PC-9 (cell line): ENCODE measurements around the gene CTBP2. TPM values are rescaled to one million over a fixed set of nuclear protein-coding genes. Genes with fewer than 3 reads are reported as not detected.

Source experiments
- BruUV-seq: library from RNA; stranded (reverse); fragments of 400-500 nt; replicated peaks from 2 replicates; lab custom pipeline; 2021; lab: Mats Ljungman, UMichigan
- CTCF ChIA-PET: fragments of 300-600 bp; sonication (Branson Sonifier 250); formaldehyde crosslinking; loops from one replicate; lab custom pipeline; 2022; ENCODE audit warnings: antibody characterized with exemption; lab: Charles Lee
- POLR2A ChIA-PET: fragments of 300-600 bp; sonication (Branson Sonifier 250); formaldehyde crosslinking; loops from one replicate; lab custom pipeline; 2022; ENCODE audit warnings: antibody characterized with exemption; ENCODE audit not compliant: unreplicated experiment; lab: Charles Lee
- DNase-seq, 2 experiments: peaks; one replicate each; pipeline versions ENCODE4 v3.0.0 to v3.0.0-alpha.2; 2015 to 2022; ENCODE audit warnings: mixed read lengths in 1 of 2
- H2AFZ ChIP-seq: fragments of 200-600 bp; sonication (generic); 2 replicates; pipeline ENCODE4 v1.8.1; 2017; ENCODE audit warnings: antibody characterized with exemption
- H3F3A ChIP-seq: fragments of 200-600 bp; sonication (generic); 2 replicates; pipeline ENCODE4 v1.8.1; 2017; ENCODE audit warnings: antibody characterized with exemption, mild to moderate bottlenecking, low read depth; ENCODE audit not compliant: insufficient read depth
- H3K27ac ChIP-seq: fragments of 200-600 bp; sonication (generic); 2 replicates; pipeline ENCODE4 v1.6.1; 2016; ENCODE audit warnings: mixed run types
- H3K27me3 ChIP-seq: fragments of 200-600 bp; sonication (generic); 2 replicates; pipeline ENCODE4 v1.6.1; 2016; ENCODE audit warnings: low read depth, mixed run types; ENCODE audit not compliant: insufficient read depth
- H3K36me3 ChIP-seq: fragments of 200-600 bp; sonication (generic); 2 replicates; pipeline ENCODE4 v1.6.1; 2016; ENCODE audit warnings: low read depth, mixed run types
- H3K4me1 ChIP-seq: fragments of 200-600 bp; sonication (generic); replicated peaks from 2 replicates; pipeline ENCODE4 v1.6.1; 2016; ENCODE audit warnings: mixed run types; ENCODE audit not compliant: insufficient read depth
- H3K4me2 ChIP-seq: fragments of 200-600 bp; sonication (generic); 2 replicates; pipeline ENCODE4 v1.6.1; 2017; ENCODE audit warnings: mixed run types
- H3K4me3 ChIP-seq: fragments of 200-600 bp; sonication (generic); 2 replicates; pipeline ENCODE4 v1.6.1; 2016; ENCODE audit warnings: mixed run types
- H3K79me2 ChIP-seq: fragments of 200-600 bp; sonication (generic); 2 replicates; pipeline ENCODE4 v1.6.1; 2017; ENCODE audit warnings: low read depth, mixed run types
- H3K9me2 ChIP-seq: fragments of 200-600 bp; sonication (generic); 2 replicates; pipeline ENCODE4 v1.8.1; 2017; ENCODE audit warnings: mild to moderate bottlenecking; ENCODE audit not compliant: insufficient read depth
- H3K9me3 ChIP-seq: fragments of 200-600 bp; sonication (generic); 2 replicates; pipeline ENCODE4 v1.8.1; 2016; ENCODE audit warnings: low read depth; ENCODE audit not compliant: insufficient read depth
- H4K20me1 ChIP-seq: fragments of 200-600 bp; sonication (generic); 2 replicates; pipeline ENCODE4 v1.8.1; 2017; ENCODE audit not compliant: insufficient read depth
- CTCF ChIP-seq: fragments of 200-600 bp; sonication (generic); conservative IDR thresholded peaks from 2 replicates; pipeline ENCODE4 v1.6.1; 2017; ENCODE audit warnings: mixed run types, antibody characterized with exemption, mild to moderate bottlenecking, moderate library complexity
- EZH2 ChIP-seq: fragments of 200-600 bp; sonication (generic); IDR thresholded peaks from 2 replicates; pipeline ENCODE4 v1.8.0; 2017; ENCODE audit warnings: antibody characterized with exemption, low read depth
- intact Hi-C: fragments of 100-400 bp; cut with micrococcal nuclease; formaldehyde crosslinking; loops from one replicate; pipeline ENCODE4 v1.10.0; 2022; ENCODE audit not compliant: unreplicated experiment
- total RNA-seq: library from RNA; stranded (reverse); gene quantifications from 2 replicates; pipeline ENCODE4 v1.2.3, GENCODE V29; 2021

The CTBP2 gene
- total RNA-seq, 1 experiment from 2014 or later: 60.5 TPM

GRCh38 chr10:125141150-125141859 is 19.1 kb downstream of the CTBP2 start:
- H4K20me1 ChIP-seq: peaks cover 84% of the 10 kb centered on the region
- no peak overlapping the region for H3K4me2 ChIP-seq
- no TSS peak for BruUV-seq
- no peak for DNase-seq
- H3K4me1 ChIP-seq: no peaks in the 10 kb centered on the region
- intact Hi-C loops: no loop called here
- H3K9me3 ChIP-seq: no peaks in the 10 kb centered on the region
- no peak overlapping the region for H3K27ac ChIP-seq
- H3K79me2 ChIP-seq: peaks cover 97% of the 10 kb centered on the region
- no peaks in the 10 kb centered on the region for H3K27me3 ChIP-seq
- H2AFZ ChIP-seq: no peak overlapping the region
- H3K9me2 ChIP-seq: no peaks in the 10 kb centered on the region
- TF ChIP-seq CTCF: no peak
- ChIA-PET POLR2A (no interaction called here), CTCF (no interaction called here)
- no peaks in the 10 kb centered on the region for H3F3A ChIP-seq
- H3K4me3 ChIP-seq: no peak overlapping the region
- H3K36me3 ChIP-seq: no peaks in the 10 kb centered on the region

GRCh38 chr10:125140151-125140550 is 20.2 kb downstream of the CTBP2 start:
- H3F3A ChIP-seq: no peaks in the 10 kb centered on the region
- H2AFZ ChIP-seq: no peak overlapping the region
- no peak overlapping the region for H3K4me2 ChIP-seq
- H3K9me3 ChIP-seq: no peaks in the 10 kb centered on the region
- no TSS peak for BruUV-seq
- no peaks in the 10 kb centered on the region for H3K27me3 ChIP-seq
- DNase-seq: no peak
- H4K20me1 ChIP-seq: peaks cover 83% of the 10 kb centered on the region
- CTCF ChIA-PET: no interaction called here
- H3K9me2 ChIP-seq: no peaks in the 10 kb centered on the region
- intact Hi-C loops: no loop called here
- POLR2A ChIA-PET: no interaction called here
- peaks cover 95% of the 10 kb centered on the region for H3K79me2 ChIP-seq
- no peaks in the 10 kb centered on the region for H3K36me3 ChIP-seq
- no peak for TF ChIP-seq EZH2
- TF ChIP-seq CTCF: no peak
- no peaks in the 10 kb centered on the region for H3K4me1 ChIP-seq
- H3K27ac ChIP-seq: no peak overlapping the region
- no peak overlapping the region for H3K4me3 ChIP-seq

DNA sequence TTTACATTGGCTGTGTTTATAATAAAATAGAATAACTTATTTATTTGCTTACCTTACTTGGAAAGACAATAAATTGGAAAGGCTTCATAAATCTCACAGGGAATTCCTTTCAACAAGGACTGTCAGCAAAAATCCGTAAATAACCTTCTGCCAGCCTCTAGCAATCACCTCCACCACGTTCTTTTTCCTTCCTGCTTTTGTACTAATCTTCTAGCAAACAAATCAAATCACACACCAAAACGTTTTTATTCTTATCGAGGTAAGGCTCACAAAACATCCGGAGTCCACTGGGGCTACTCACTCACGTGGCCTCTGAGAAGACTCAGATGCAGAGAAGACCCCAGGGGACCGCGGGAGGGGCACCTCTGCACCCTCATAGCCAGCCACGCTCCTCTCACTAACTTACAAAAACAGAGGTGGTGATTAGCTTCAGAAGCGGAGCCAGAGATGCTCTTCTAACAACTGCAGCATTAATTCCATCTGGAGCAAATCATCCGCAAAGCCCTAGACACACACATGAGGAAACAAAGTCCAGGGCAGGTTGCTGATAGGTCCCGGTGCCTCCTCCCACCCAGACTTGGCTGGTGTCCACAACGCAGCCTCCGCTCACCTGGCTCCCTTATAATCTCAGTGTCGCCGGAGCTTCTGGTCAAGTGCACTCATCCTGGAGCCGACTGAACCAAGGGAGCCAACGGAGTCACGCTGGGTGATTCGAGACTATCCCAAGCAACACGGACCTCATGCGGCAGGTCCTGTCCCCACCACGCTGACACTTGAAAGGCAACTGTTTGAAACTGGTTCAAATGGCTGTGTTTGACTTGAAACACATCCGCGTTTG is 22.5 kb downstream of the CTBP2 start:
- Histone ChIP-seq H3K9me2 (no peaks in the 10 kb centered on the region), H3K27ac (no peak overlapping the region), H3K4me3 (no peak overlapping the region), H3K9me3 (no peaks in the 10 kb centered on the region), H3K36me3 (no peaks in the 10 kb centered on the region), H3K27me3 (no peaks in the 10 kb centered on the region), H3K79me2 (peaks cover 95% of the 10 kb centered on the region), H2AFZ (no peak overlapping the region), H3K4me2 (no peak overlapping the region), H3K4me1 (no peaks in the 10 kb centered on the region), H4K20me1 (peaks cover 74% of the 10 kb centered on the region), H3F3A (no peaks in the 10 kb centered on the region)
- ChIA-PET CTCF (no interaction called here), POLR2A (no interaction called here)
- TF ChIP-seq CTCF (no peak), EZH2 (no peak)
- intact Hi-C loops: no loop called here
- DNase-seq: no peak
- BruUV-seq: no TSS peak
